CD4-positive, alpha-beta T cell (primary cell): ENCODE measurements around the gene KIAA1755. TPM values are rescaled to one million over a fixed set of nuclear protein-coding genes. Genes with fewer than 3 reads are reported as not detected.

Experiments
- ATAC-seq: fragments of 200-7000 bp; cut with Tn5 transposase; one replicate; pipeline ENCODE4 v1.10.0; 2022; ENCODE audit warnings: mild to moderate bottlenecking; ENCODE audit not compliant: poor library complexity
- CTCF ChIA-PET: fragments of 350-600 bp; sonication (Branson Sonifier 250); formaldehyde crosslinking; loops from one replicate; lab custom pipeline; 2021; ENCODE audit warnings: antibody characterized with exemption, inconsistent platforms; lab: Charles Lee
- POLR2A ChIA-PET: fragments of 350-600 bp; sonication (Branson Sonifier 250); formaldehyde crosslinking; loops from one replicate; lab custom pipeline; 2021; ENCODE audit warnings: antibody characterized with exemption, inconsistent platforms; lab: Charles Lee
- DNase-seq, 14 experiments: peaks; one replicate each; pipeline ENCODE4 v3.0.0-alpha.2; 2013 to 2020; ENCODE audit warnings: mixed read lengths in 2 of 14
- H3K27ac ChIP-seq, 2 donors: one replicate each; pipeline versions ENCODE4 v1.5.1 to v1.7.0; 2013; ENCODE audit warnings: low read length in 2 of 2, low read depth in 1 of 2, mild to moderate bottlenecking in 1 of 2
- H3K27me3 ChIP-seq, 2 experiments: 1 replicate in 1 of 2; 2 replicates in 1 of 2; pipeline versions ENCODE4 v1.6.1 to v1.7.0; 2013; ENCODE audit warnings: low read length in 2 of 2, control low read depth in 1 of 2, mild to moderate bottlenecking in 1 of 2, moderate library complexity in 1 of 2; ENCODE audit not compliant: insufficient read depth in 2 of 2, control insufficient read depth in 1 of 2
- H3K36me3 ChIP-seq: one replicate; pipeline ENCODE4 v1.6.1; 2013; ENCODE audit warnings: low read length, control low read depth; ENCODE audit not compliant: insufficient read depth
- H3K4me1 ChIP-seq: one replicate; pipeline ENCODE4 v1.6.1; 2013; ENCODE audit warnings: low read length, control low read depth; ENCODE audit not compliant: insufficient read depth
- H3K4me3 ChIP-seq: one replicate; pipeline ENCODE4 v1.5.1; 2013; ENCODE audit warnings: mild to moderate bottlenecking, low read length, moderate library complexity
- H3K9me3 ChIP-seq, 2 experiments: 1 replicate in 1 of 2; 2 replicates in 1 of 2; pipeline versions ENCODE4 v1.6.1 to v1.7.0; 2013; ENCODE audit warnings: low read length in 2 of 2, mild to moderate bottlenecking in 2 of 2, control low read depth in 1 of 2, moderate library complexity in 1 of 2; ENCODE audit not compliant: control insufficient read depth in 1 of 2, insufficient read depth in 1 of 2
- H3K27ac Mint-ChIP-seq: one replicate; pipeline ENCODE4 v1.8.0; 2020; ENCODE audit warnings: mixed read lengths
- H3K27me3 Mint-ChIP-seq: one replicate; pipeline ENCODE4 v1.8.0; 2021; ENCODE audit warnings: mixed read lengths
- H3K36me3 Mint-ChIP-seq: one replicate; pipeline ENCODE4 v1.8.0; 2021; ENCODE audit warnings: low read depth, mixed read lengths
- H3K4me1 Mint-ChIP-seq: one replicate; pipeline ENCODE4 v1.8.0; 2021; ENCODE audit warnings: low read depth, mixed read lengths
- H3K4me3 Mint-ChIP-seq: one replicate; pipeline ENCODE4 v1.8.0; 2020; ENCODE audit warnings: mild to moderate bottlenecking, mixed read lengths
- H3K9me3 Mint-ChIP-seq: one replicate; pipeline ENCODE4 v1.8.0; 2020; ENCODE audit warnings: mixed read lengths
- intact Hi-C, 2 experiments: fragments of 100-400 bp; cut with DNase I in 1 of 2; cut with micrococcal nuclease in 1 of 2; formaldehyde crosslinking; loops; one replicate each; pipeline versions ENCODE4 v1.15.1 to v1.9.0; 2023 to 2025; cut with DNase I, micrococcal nuclease
- total RNA-seq, 174 experiments: library from RNA in 2 of 174; stranded (reverse) in 2 of 174; gene quantifications; one replicate each; pipeline ENCODE4 v1.2.3 and lab custom pipeline; 2021 to 2026
- TF ChIP-seq, protein P1 (sequence below): fragments of 200-600 bp; IDR thresholded peaks from one replicate; pipeline ENCODE4 v1.8.0; 2022; ENCODE audit warnings: antibody characterized with exemption, mild to moderate bottlenecking

Gene KIAA1755
- total RNA-seq, 2 experiments from 2014 or later: not detected

DNA sequence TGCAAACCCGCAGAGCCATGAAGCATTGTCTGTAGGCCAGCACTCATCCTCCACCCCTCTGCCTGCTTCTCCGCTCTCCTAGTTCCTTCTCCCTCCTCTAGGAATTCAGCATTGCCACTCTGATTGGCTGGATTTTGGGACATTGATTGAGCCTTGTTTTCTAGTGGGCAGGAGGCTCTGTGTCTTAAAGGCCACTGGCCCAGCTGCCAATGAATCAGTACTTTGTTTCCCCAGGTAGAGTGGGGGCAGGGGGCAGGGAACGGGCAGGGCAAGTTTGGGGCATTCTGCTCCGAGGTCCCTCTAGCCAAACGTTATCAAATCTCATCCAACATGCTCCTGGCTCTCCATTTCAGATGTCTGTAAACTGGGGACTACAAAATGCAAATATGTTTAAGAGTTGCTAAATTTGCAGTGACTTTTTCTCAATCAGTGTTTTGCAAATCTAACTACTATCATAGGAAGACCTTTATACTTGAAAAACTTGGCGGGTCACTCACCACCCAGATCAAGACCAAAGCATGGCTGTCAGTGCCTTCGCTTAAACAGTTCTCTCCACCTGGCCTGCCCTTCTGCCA is 33.0 kb upstream of the KIAA1755 start:
- CTCF ChIA-PET: no interaction called here
- Histone ChIP-seq H3K9me3 (peaks cover 0 to 4% of the 10 kb centered on the region in 2 experiments), H3K4me3 (no peak overlapping the region), H3K27ac (no peak overlapping the region), H3K4me1 (no peaks in the 10 kb centered on the region), H3K36me3 (no peaks in the 10 kb centered on the region), H3K27me3 (peaks cover 8 to 13% of the 10 kb centered on the region in 2 experiments)
- DNase-seq (no peak), ATAC-seq (no peak)
- Mint-ChIP-seq H3K4me3 (no peak overlapping the region), H3K9me3 (no peaks in the 10 kb centered on the region), H3K4me1 (no peaks in the 10 kb centered on the region), H3K27me3 (peaks cover 48% of the 10 kb centered on the region), H3K27ac (no peak overlapping the region), H3K36me3 (no peaks in the 10 kb centered on the region)
- POLR2A ChIA-PET: no interaction called here
- intact Hi-C loops: no loop called here
- TF ChIP-seq, protein P1, sequence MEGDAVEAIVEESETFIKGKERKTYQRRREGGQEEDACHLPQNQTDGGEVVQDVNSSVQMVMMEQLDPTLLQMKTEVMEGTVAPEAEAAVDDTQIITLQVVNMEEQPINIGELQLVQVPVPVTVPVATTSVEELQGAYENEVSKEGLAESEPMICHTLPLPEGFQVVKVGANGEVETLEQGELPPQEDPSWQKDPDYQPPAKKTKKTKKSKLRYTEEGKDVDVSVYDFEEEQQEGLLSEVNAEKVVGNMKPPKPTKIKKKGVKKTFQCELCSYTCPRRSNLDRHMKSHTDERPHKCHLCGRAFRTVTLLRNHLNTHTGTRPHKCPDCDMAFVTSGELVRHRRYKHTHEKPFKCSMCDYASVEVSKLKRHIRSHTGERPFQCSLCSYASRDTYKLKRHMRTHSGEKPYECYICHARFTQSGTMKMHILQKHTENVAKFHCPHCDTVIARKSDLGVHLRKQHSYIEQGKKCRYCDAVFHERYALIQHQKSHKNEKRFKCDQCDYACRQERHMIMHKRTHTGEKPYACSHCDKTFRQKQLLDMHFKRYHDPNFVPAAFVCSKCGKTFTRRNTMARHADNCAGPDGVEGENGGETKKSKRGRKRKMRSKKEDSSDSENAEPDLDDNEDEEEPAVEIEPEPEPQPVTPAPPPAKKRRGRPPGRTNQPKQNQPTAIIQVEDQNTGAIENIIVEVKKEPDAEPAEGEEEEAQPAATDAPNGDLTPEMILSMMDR: no peak

DNA sequence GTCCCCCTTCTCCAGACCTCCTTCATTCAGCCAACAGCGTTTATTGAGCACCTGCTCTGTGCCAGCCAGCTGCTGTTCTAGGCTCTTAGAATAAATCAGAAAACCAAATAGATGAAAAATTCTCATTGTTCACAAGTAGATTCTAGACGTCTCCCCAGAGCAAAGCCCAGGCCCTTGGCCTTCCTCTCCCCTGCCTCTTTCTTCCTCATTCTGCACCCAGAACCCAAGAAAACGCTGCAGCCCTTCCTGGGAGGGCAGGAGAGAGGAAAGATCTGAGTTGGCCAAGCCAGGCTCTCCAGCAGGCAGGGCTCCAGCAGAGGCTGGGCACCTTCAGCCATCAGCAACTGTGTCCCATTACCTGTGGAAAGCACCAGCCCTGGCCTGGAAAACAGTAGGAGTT is 31.4 kb upstream of the KIAA1755 start:
- ChIA-PET CTCF (no interaction called here), POLR2A (no interaction called here)
- H3K4me3 ChIP-seq: no peak overlapping the region
- DNase-seq: no peak
- peaks cover 0 to 4% of the 10 kb centered on the region in 2 experiments for H3K9me3 ChIP-seq
- intact Hi-C loops: no loop called here
- no peaks in the 10 kb centered on the region for H3K9me3 Mint-ChIP-seq
- H3K4me1 ChIP-seq: no peaks in the 10 kb centered on the region
- no peak overlapping the region for H3K4me3 Mint-ChIP-seq
- H3K27ac ChIP-seq: no peak overlapping the region
- H3K27me3 Mint-ChIP-seq: peaks cover 63% of the 10 kb centered on the region
- no peak overlapping the region for H3K27ac Mint-ChIP-seq
- TF ChIP-seq, protein P1: no peak
- no peaks in the 10 kb centered on the region for H3K36me3 Mint-ChIP-seq
- ATAC-seq: no peak
- no peaks in the 10 kb centered on the region for H3K36me3 ChIP-seq
- peaks cover 8 to 13% of the 10 kb centered on the region in 2 experiments for H3K27me3 ChIP-seq
- no peaks in the 10 kb centered on the region for H3K4me1 Mint-ChIP-seq

DNA sequence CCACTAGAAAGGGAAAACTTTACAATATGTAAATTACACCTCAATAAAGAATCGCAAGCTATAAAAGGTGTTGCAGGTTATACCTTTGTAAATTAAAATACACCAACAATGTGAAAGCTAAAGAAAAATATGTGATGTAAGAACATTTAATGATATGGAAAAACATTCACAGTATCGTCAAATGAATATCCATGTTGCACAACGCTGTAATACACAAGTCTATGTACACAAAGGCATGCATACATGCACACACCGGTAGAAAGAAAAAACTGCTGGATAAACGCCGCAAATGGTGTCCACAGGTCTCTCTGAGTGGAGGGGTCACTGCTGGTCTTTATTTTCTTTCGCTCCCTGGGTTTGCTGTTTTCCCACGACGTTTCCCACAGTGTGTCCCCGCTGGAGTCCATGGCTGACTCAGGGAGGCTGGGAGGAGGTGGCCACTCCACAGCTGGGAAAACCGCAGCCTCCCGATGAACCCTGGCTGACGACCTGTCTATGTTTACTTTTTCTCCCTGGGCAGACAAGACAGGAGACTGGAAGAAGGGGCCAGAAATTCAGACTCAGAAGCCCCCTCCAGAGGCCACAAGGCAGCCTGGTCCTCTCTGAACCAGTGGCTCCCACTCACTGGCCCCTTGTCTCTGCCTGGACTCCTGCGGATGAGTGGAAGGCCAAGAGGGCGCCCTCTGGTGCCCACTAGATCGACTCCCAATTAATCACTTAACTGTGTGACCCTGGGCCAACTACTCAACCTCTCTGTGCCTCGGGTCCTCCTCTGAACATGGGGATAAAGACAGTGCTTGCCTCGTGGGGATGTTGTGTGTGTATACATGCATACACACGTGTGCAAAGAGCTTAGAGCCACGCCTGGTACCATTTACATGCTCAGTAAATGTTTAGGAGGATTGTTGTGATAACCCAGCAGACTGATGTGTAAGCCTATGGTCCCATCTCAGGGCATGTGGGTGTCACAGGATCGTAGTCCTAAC is 30.6 kb upstream of the KIAA1755 start:
- Mint-ChIP-seq H3K27me3 (peaks cover 65% of the 10 kb centered on the region), H3K9me3 (no peaks in the 10 kb centered on the region), H3K36me3 (no peaks in the 10 kb centered on the region), H3K4me3 (no peak overlapping the region), H3K27ac (no peak overlapping the region), H3K4me1 (no peaks in the 10 kb centered on the region)
- Histone ChIP-seq H3K9me3 (peaks cover 0 to 4% of the 10 kb centered on the region in 2 experiments), H3K27ac (no peak overlapping the region), H3K4me3 (no peak overlapping the region), H3K36me3 (no peaks in the 10 kb centered on the region), H3K4me1 (no peaks in the 10 kb centered on the region), H3K27me3 (peaks cover 8 to 13% of the 10 kb centered on the region in 2 experiments)
- intact Hi-C loops: no loop called here
- DNase-seq (no peak), ATAC-seq (no peak)
- POLR2A ChIA-PET: no interaction called here
- CTCF ChIA-PET: no interaction called here
- TF ChIP-seq, protein P1: no peak
